Measurements from ENCODE around the gene ZNF514. TPM values are rescaled to one million over a fixed set of nuclear protein-coding genes. Genes with fewer than 3 reads are reported as not detected.

The ZNF514 gene
- total RNA-seq, 1 experiment from 2014 or later: 20.5 TPM

GRCh38 chr2:95106081-95106480 is 53.6 kb downstream of the ZNF514 start:
- in situ Hi-C loops (cut with HindIII; ENCODE audit: low pct_unique_long_range_greater_than_20kb, low sequenced_read_pairs): no loop called here
- no peak for DNase-seq (ENCODE audit: low read depth, low spot score)
- Histone ChIP-seq H3K36me3 (ENCODE audit: control insufficient read depth, insufficient read depth, low read length) (peaks cover 52% of the 10 kb centered on the region), H3K4me3 (ENCODE audit: low read depth in 2 of 2, low read length in 2 of 2) (no peak overlapping the region), H3K9me3 (ENCODE audit: control insufficient read depth, insufficient read depth, low read depth, low read length) (no peaks in the 10 kb centered on the region), H3K27me3 (ENCODE audit: control insufficient read depth, insufficient read depth, low read length) (no peaks in the 10 kb centered on the region), H3K27ac (ENCODE audit: low read length) (no peak overlapping the region), H3K4me1 (ENCODE audit: control insufficient read depth, insufficient read depth, low read length) (no peaks in the 10 kb centered on the region)
- ChIA-PET POLR2A (no interaction called here), CTCF (no interaction called here)
- TF ChIP-seq TCF7L2 (IDR thresholded peaks at IDR 0.05; ENCODE audit: low read depth, low read length) (no peak), REST (IDR thresholded peaks at IDR 0.05; ENCODE audit: insufficient read depth in 1 of 2, low read depth in 2 of 2, low read length in 1 of 2) (no peak), CTCF (IDR thresholded peaks at IDR 0.05) (no peak), SIN3A (IDR thresholded peaks at IDR 0.05; ENCODE audit: borderline replicate concordance, insufficient read depth, low read depth, low read length) (no peak), POLR2AphosphoS5 (IDR thresholded peaks at IDR 0.05; ENCODE audit: low read depth, low read length) (no peak)
- intact Hi-C loops (cut with micrococcal nuclease; ENCODE audit: unreplicated experiment): no loop called here
- no TSS peak for BruUV-seq (replicated peaks)
- ATAC-seq: no peak

GRCh38 chr2:95104606-95105005 is 55.0 kb downstream of the ZNF514 start:
- in situ Hi-C loops (cut with HindIII; ENCODE audit: low pct_unique_long_range_greater_than_20kb, low sequenced_read_pairs): no loop called here
- ChIA-PET CTCF (no interaction called here), POLR2A (no interaction called here)
- ATAC-seq: no peak
- Histone ChIP-seq H3K4me3 (ENCODE audit: low read depth in 2 of 2, low read length in 2 of 2) (no peak overlapping the region), H3K27ac (ENCODE audit: low read length) (no peak overlapping the region), H3K36me3 (ENCODE audit: control insufficient read depth, insufficient read depth, low read length) (peaks cover 54% of the 10 kb centered on the region), H3K4me1 (ENCODE audit: control insufficient read depth, insufficient read depth, low read length) (no peaks in the 10 kb centered on the region), H3K27me3 (ENCODE audit: control insufficient read depth, insufficient read depth, low read length) (no peaks in the 10 kb centered on the region), H3K9me3 (ENCODE audit: control insufficient read depth, insufficient read depth, low read depth, low read length) (no peaks in the 10 kb centered on the region)
- DNase-seq (ENCODE audit: low read depth, low spot score): no peak
- no TSS peak for BruUV-seq (replicated peaks)
- TF ChIP-seq CTCF (IDR thresholded peaks at IDR 0.05) (no peak), POLR2AphosphoS5 (IDR thresholded peaks at IDR 0.05; ENCODE audit: low read depth, low read length) (no peak), SIN3A (IDR thresholded peaks at IDR 0.05; ENCODE audit: borderline replicate concordance, insufficient read depth, low read depth, low read length) (no peak), TCF7L2 (IDR thresholded peaks at IDR 0.05; ENCODE audit: low read depth, low read length) (no peak)
- intact Hi-C loops (cut with micrococcal nuclease; ENCODE audit: unreplicated experiment): no loop called here

All from Panc1 (cell line).